ENCODE measurements around the gene RAI1.

The RAI1 gene

GRCh38 chr17:17701658-17702057, 20.4 kb downstream of the RAI1 start:
- no peak for DNase-seq

- DNase-seq = no peak
These were observed 21.3 kb downstream of the RAI1 start for GRCh38 chr17:17702449-17703139.

- DNase-seq = no peak
These were observed 22.1 kb downstream of the RAI1 start for GRCh38 chr17:17703140-17703919.

- no peak for DNase-seq
These were observed 23.7 kb downstream of the RAI1 start for GRCh38 chr17:17704931-17705330.

GRCh38 chr17:17706140-17707060, 25.1 kb downstream of the RAI1 start:
- DNase-seq = no peak

GRCh38 chr17:17708295-17708694, 27.0 kb downstream of the RAI1 start:
- no peak for DNase-seq

GRCh38 chr17:17708816-17709215, 27.6 kb downstream of the RAI1 start:
- DNase-seq = no peak

GRCh38 chr17:17709815-17710321, 28.6 kb downstream of the RAI1 start:
- DNase-seq = no peak

- no peak for DNase-seq
These were observed 29.1 kb downstream of the RAI1 start for GRCh38 chr17:17710355-17710727.

GRCh38 chr17:17710728-17711541, 29.7 kb downstream of the RAI1 start:
- DNase-seq = no peak

- no peak for DNase-seq
These were observed 30.4 kb downstream of the RAI1 start for GRCh38 chr17:17711641-17712162.

- no peak for DNase-seq
These were observed 31.1 kb downstream of the RAI1 start for GRCh38 chr17:17712268-17712924.

- DNase-seq = no peak
These were observed 32.6 kb downstream of the RAI1 start for GRCh38 chr17:17713839-17714238.

GRCh38 chr17:17714261-17714866, 33.1 kb downstream of the RAI1 start:
- DNase-seq = no peak

- DNase-seq = no peak
These were observed 33.6 kb downstream of the RAI1 start for GRCh38 chr17:17714879-17715278.

GRCh38 chr17:17716837-17717523, 35.7 kb downstream of the RAI1 start:
- DNase-seq = no peak

- no peak for DNase-seq
These were observed 37.0 kb downstream of the RAI1 start for GRCh38 chr17:17718251-17718650.

- no peak for DNase-seq
These were observed 38.1 kb downstream of the RAI1 start for GRCh38 chr17:17719199-17719940.

- no peak for DNase-seq
These were observed 38.8 kb downstream of the RAI1 start for GRCh38 chr17:17719966-17720543.
